Measurements from ENCODE around the gene KCNH6. TPM values are rescaled to one million over a fixed set of nuclear protein-coding genes. Genes with fewer than 3 reads are reported as not detected.

Gene KCNH6
- total RNA-seq, 2 donors from 2014 or later = not detected

DNA sequence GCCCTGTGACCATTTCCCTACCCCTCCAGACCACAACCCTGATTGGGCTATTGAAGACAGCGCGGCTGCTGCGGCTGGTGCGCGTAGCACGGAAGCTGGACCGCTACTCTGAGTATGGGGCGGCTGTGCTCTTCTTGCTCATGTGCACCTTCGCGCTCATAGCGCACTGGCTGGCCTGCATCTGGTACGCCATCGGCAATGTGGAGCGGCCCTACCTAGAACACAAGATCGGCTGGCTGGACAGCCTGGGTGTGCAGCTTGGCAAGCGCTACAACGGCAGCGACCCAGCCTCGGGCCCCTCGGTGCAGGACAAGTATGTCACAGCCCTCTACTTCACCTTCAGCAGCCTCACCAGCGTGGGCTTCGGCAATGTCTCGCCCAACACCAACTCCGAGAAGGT is 12.5 kb downstream of the KCNH6 start:
- Mint-ChIP-seq H3K27me3 (ENCODE audit: low read depth) (peaks cover 37% of the 10 kb centered on the region), H3K4me3 (no peak overlapping the region), H3K9me3 (no peaks in the 10 kb centered on the region), H3K36me3 (ENCODE audit: insufficient read depth in 2 of 2) (no peaks in the 10 kb centered on the region), H3K4me1 (ENCODE audit: low read depth) (peaks cover 6% of the 10 kb centered on the region), H3K27ac (no peak overlapping the region)
- no peak for DNase-seq
- no peak for ATAC-seq (replicated peaks in 1 of 2)

DNA sequence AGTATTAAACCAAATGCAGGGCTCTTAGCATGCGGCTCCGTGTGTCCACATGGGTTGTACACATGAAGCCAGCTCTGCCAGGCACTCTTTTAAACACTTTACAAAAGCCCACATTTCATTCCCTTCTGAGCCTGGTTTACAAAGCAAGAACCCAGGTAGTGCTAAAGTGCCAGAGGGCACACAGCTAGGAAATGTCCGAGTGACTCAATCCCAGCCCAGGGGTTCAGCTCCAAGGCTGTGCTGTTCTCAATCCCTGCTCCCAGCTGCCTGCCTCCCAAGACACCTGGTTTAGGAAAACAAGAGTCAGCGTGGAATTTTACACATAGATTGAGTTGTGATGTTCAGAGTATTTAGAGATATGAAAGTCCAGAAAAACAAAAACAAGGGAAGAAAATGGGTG is 13.8 kb downstream of the KCNH6 start:
- Mint-ChIP-seq H3K27ac (no peak overlapping the region), H3K4me3 (no peak overlapping the region), H3K36me3 (ENCODE audit: insufficient read depth in 2 of 2) (no peaks in the 10 kb centered on the region), H3K4me1 (ENCODE audit: low read depth) (peaks cover 6% of the 10 kb centered on the region), H3K9me3 (no peaks in the 10 kb centered on the region), H3K27me3 (ENCODE audit: low read depth) (peaks cover 37% of the 10 kb centered on the region)
- DNase-seq (no peak), ATAC-seq (replicated peaks in 1 of 2) (no peak)

DNA sequence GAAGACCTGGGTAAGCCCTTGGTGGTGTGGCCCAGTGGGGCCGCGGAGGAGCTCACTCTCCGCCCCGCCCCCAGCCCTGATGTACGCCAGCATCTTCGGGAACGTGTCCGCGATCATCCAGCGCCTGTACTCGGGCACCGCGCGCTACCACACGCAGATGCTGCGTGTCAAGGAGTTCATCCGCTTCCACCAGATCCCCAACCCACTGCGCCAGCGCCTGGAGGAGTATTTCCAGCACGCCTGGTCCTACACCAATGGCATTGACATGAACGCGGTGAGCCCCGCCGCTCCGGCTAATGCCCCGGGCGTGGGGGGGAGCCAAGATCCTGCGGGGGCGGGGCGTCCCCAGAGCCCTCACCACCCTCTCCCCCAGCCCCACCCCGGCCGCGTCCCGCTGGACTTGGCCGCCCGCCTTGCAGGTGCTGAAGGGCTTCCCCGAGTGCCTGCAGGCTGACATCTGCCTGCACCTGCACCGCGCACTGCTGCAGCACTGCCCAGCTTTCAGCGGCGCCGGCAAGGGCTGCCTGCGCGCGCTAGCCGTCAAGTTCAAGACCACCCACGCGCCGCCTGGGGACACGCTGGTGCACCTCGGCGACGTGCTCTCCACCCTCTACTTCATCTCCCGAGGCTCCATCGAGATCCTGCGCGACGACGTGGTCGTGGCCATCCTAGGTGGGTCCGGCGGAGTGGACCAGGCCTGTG is 15.0 kb downstream of the KCNH6 start:
- ATAC-seq (replicated peaks in 1 of 2) = peak; percentile 51 to 63
- H3K27ac Mint-ChIP-seq = no peak overlapping the region
- peak overlapping the region; percentile 46 to 54 for H3K4me3 Mint-ChIP-seq
- no peaks in the 10 kb centered on the region for H3K36me3 Mint-ChIP-seq (ENCODE audit: insufficient read depth in 2 of 2)
- H3K9me3 Mint-ChIP-seq = no peaks in the 10 kb centered on the region
- peaks cover 37% of the 10 kb centered on the region for H3K27me3 Mint-ChIP-seq (ENCODE audit: low read depth)
- DNase-seq = peak; percentile 21 to 29
- H3K4me1 Mint-ChIP-seq (ENCODE audit: low read depth) = peaks cover 6% of the 10 kb centered on the region

DNA sequence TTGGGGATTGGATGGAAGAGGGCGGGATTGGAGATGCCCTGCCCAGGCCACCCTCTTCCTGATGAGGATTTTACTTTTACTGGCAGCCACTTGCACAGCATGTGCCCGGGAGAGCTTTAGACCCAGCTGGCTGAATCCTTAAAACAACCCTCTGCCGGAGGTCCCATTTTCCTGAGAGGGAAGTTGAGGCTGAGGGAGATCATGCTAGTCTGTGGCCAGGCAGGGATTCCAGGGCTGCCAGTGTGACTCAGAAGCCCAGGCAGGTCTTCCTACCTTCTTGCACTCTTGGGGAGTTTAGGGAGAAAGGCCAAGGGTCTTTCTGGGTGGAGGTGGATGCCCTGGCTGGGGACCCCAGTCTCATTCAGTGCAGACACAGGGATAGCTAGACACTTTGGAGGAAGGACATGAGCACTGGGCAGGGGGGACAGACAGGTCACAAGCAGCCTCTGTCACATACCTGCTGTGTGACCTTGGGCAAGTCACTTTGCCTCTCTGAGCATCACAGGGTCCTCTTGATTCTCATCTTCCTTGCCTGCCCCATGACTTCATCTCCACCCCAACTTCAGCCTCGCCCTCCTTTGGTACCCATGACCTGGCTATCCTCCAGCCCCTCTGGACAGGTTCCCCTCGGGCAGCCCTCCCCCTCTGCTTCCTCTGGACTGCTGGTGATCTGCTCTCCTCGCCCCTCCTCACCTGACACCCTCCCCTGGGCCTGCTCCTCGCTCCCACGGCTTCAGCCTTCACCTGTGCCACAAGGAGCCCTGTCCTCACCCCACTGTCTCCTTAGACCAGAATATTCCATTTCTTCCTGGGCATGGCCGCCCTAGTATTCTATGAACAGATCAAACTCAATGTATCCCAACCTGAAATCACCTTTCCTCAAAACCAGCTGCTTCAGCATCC is 15.8 kb downstream of the KCNH6 start:
- H3K36me3 Mint-ChIP-seq (ENCODE audit: insufficient read depth in 2 of 2) = no peaks in the 10 kb centered on the region
- H3K4me3 Mint-ChIP-seq = peak overlapping the region; percentile 46 to 54
- ATAC-seq (replicated peaks in 1 of 2) = no peak

DNA sequence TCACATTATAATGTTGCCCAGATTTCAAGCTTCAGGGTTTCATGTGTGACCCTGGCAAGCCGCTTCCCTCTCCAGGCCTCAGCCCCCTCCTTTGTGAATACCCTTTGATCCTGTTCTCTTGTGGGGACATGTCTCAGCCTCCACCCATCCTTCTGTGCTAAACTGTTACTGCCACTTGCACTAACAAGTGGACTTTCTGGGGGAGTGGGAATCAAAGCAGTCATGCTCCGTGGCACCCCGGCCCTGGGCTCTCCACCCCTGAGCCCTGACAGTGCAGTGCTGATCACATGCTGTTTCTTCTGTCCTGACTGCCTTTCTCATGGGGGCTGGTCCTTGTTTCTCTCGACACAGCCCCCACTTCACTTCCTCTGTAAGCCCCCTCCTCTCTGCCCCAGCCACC is 17.4 kb downstream of the KCNH6 start:
- H3K36me3 Mint-ChIP-seq (ENCODE audit: insufficient read depth in 2 of 2) = no peaks in the 10 kb centered on the region
- H3K4me1 Mint-ChIP-seq (ENCODE audit: low read depth) = peaks cover 6% of the 10 kb centered on the region
- H3K4me3 Mint-ChIP-seq = no peak overlapping the region
- ATAC-seq (replicated peaks in 1 of 2) = no peak
- H3K27ac Mint-ChIP-seq = no peak overlapping the region
- no peaks in the 10 kb centered on the region for H3K9me3 Mint-ChIP-seq
- peaks cover 31% of the 10 kb centered on the region for H3K27me3 Mint-ChIP-seq (ENCODE audit: low read depth)
- no peak for DNase-seq

More for the DNA sequence above, 15.8 kb downstream of the KCNH6 start:
- no peak overlapping the region for H3K27ac Mint-ChIP-seq
- H3K4me1 Mint-ChIP-seq (ENCODE audit: low read depth) = peaks cover 6% of the 10 kb centered on the region
- H3K27me3 Mint-ChIP-seq (ENCODE audit: low read depth) = peaks cover 37% of the 10 kb centered on the region
- H3K9me3 Mint-ChIP-seq = no peaks in the 10 kb centered on the region
- DNase-seq = no peak

DNA sequence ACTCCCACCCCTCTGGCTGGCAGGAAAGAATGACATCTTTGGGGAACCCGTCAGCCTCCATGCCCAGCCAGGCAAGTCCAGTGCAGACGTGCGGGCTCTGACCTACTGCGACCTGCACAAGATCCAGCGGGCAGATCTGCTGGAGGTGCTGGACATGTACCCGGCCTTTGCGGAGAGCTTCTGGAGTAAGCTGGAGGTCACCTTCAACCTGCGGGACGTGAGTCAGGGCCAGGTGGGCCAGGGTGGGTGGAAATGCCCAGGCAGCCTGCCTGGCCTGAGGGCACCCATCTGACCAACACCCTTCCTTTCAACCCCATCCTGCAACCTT is 19.0 kb downstream of the KCNH6 start:
- no peak overlapping the region for H3K27ac Mint-ChIP-seq

DNA sequence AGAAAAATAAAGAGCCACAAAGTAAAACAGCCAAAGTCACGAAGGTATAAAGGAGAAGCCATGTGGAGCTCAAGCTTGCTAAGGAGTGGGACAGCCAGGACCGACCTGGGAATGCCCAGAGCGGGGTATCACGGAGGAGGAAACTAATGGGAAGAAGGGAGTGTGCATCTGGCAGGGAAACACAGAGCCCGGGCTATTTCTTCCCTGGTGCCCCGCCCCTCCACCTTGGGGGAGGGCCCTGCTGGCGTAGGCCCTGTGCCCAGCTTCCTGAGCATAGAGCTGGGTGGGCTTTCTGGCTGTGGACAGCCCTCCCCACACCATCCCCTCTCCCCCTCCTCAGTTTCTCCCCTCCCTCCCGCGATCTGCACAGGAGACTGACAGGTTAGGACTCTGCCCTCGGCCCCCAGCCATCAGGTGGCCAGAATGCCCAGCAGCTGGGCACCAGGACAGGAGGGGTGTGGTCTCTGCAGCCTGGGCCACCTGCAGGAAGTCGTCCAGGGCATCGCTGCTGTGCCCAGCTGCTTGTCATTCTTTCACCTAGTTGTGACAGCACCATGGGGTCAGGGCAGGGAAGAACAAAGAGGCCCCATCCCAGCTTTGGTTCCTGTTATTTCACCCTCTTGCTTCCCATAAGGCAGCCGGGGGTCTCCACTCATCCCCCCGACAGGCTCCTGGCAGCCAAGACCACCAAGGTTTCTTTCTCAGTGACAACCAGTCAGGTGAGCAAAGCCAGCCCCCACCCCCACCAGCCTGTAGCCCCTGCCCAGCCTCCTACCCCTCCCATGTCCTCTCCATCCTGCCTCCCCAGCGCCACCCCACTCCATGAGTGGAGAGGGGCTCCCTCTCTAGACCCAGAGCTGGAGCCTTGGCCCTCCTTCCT is 20.0 kb downstream of the KCNH6 start:
- DNase-seq (no peak), ATAC-seq (replicated peaks in 1 of 2) (no peak)
- Mint-ChIP-seq H3K9me3 (no peaks in the 10 kb centered on the region), H3K36me3 (ENCODE audit: insufficient read depth in 2 of 2) (no peaks in the 10 kb centered on the region), H3K4me3 (no peak overlapping the region), H3K27ac (no peak overlapping the region), H3K27me3 (ENCODE audit: low read depth) (peaks cover 19% of the 10 kb centered on the region), H3K4me1 (ENCODE audit: low read depth) (peaks cover 6% of the 10 kb centered on the region)

More for the DNA sequence above, 19.0 kb downstream of the KCNH6 start:
- ATAC-seq (replicated peaks in 1 of 2) (no peak), DNase-seq (no peak)
- H3K4me3 Mint-ChIP-seq = no peak overlapping the region
- H3K4me1 Mint-ChIP-seq (ENCODE audit: low read depth) = peaks cover 6% of the 10 kb centered on the region
- H3K9me3 Mint-ChIP-seq = no peaks in the 10 kb centered on the region
- H3K27me3 Mint-ChIP-seq (ENCODE audit: low read depth) = peaks cover 27% of the 10 kb centered on the region
- no peaks in the 10 kb centered on the region for H3K36me3 Mint-ChIP-seq (ENCODE audit: insufficient read depth in 2 of 2)

DNA sequence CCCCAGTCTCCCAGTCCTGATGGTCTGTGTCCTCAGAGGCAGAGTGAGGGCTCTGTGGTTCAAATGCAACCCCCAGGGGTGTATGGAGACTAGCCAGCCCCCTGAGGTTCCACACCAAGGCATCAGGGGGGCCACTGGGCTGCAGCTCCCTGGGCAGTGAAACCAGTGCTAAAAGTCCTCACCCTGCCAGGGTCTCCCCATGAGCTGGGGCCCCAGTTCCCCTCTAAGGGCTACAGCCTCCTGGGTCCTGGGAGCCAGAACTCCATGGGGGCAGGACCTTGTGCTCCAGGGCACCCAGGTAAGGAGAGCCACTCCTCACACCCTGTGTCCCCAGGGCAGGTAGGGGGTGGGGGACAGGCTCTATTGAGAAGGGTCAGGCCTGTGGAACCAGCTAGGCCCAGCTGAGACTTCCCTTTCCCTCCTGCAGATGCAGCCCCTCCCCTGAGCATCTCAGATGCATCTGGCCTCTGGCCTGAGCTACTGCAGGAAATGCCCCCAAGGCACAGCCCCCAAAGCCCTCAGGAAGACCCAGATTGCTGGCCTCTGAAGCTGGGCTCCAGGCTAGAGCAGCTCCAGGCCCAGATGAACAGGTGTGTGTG is 20.8 kb downstream of the KCNH6 start:
- no peak overlapping the region for H3K27ac Mint-ChIP-seq
- ATAC-seq (replicated peaks in 1 of 2) (no peak), DNase-seq (no peak)
- H3K27me3 Mint-ChIP-seq (ENCODE audit: low read depth) = peaks cover 12% of the 10 kb centered on the region
- no peaks in the 10 kb centered on the region for H3K9me3 Mint-ChIP-seq
- no peaks in the 10 kb centered on the region for H3K36me3 Mint-ChIP-seq (ENCODE audit: insufficient read depth in 2 of 2)
- H3K4me1 Mint-ChIP-seq (ENCODE audit: low read depth) = no peaks in the 10 kb centered on the region
- no peak overlapping the region for H3K4me3 Mint-ChIP-seq

DNA sequence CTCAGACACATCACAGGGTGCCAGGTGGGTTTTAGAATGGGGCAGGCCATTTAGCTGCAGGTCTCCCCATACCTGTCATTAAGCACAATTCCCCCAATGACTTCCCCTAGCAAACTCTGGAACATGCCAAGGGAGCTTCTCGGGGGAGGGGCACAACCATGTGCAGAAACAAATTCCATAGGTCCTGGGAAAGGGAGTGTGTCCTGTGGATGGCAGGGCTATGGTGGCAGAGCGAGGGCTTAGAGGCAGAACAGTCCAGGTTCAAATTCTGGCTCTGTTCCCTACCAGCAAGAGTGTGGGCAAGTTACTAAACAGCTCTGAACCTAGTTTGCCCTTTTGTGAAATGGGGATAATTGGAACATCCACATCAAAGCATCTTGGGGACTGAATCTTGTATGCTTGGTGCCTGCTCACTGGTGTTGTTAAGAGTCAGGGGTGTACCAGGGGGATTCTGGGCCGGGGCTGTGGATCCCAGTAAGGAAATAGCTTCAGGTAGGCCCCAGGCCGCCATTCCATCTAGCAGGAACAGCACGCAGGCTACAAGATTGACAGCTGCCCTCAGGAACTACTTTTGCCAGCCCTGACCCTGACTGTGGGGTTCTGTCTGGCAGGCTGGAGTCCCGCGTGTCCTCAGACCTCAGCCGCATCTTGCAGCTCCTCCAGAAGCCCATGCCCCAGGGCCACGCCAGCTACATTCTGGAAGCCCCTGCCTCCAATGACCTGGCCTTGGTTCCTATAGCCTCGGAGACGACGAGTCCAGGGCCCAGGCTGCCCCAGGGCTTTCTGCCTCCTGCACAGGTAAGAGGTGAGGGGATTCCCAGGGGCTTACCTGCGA is 21.5 kb downstream of the KCNH6 start:
- DNase-seq (no peak), ATAC-seq (replicated peaks in 1 of 2) (no peak)
- H3K36me3 Mint-ChIP-seq (ENCODE audit: insufficient read depth in 2 of 2) = no peaks in the 10 kb centered on the region
- H3K27ac Mint-ChIP-seq = no peak overlapping the region
- no peaks in the 10 kb centered on the region for H3K9me3 Mint-ChIP-seq
- no peak overlapping the region for H3K4me3 Mint-ChIP-seq
- no peaks in the 10 kb centered on the region for H3K4me1 Mint-ChIP-seq (ENCODE audit: low read depth)
- H3K27me3 Mint-ChIP-seq (ENCODE audit: low read depth) = peaks cover 4% of the 10 kb centered on the region

DNA sequence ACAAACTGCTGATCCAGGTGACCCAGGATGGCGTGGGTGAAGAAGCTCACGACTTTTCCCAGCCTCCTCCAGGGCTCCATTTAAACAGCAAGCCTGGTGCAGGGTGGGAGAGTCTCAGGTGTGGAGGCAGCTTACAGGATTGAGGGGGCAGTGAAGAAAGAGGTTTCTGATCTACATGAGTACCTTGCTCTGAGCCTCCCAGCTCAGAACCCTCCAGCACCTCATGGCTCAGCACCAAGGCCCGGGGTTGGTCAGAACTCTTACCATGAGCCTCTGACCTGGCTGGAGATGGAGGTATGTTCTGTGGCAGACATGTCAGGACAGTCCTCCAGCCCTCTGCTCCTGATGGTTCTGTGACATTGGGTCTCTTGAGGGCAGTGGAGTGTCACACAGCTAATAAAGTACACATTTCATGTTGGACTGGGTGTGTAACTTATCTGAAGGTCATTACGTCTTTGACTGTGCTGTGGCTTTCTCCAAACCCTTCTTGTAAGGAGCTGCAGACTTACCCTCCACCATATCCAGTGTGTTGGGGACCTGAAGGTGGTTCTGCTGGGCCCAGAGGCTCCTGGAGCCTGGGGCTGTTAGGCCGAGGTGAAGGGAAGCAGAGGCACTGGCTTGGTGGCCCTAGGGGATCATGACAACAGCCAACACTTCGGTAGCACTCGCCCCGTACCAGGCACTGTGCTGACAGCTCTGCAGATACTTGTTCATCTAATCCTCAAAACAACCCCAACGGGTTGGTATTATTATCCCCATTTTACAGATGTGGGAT is 23.3 kb downstream of the KCNH6 start:
- peaks cover 3% of the 10 kb centered on the region for H3K4me1 Mint-ChIP-seq (ENCODE audit: low read depth)
- H3K27ac Mint-ChIP-seq = no peak overlapping the region
- H3K9me3 Mint-ChIP-seq = no peaks in the 10 kb centered on the region
- no peak overlapping the region for H3K4me3 Mint-ChIP-seq
- H3K27me3 Mint-ChIP-seq (ENCODE audit: low read depth) = no peaks in the 10 kb centered on the region
- ATAC-seq (replicated peaks in 1 of 2) = no peak
- peaks cover 6 to 8% of the 10 kb centered on the region in 2 donors for H3K36me3 Mint-ChIP-seq (ENCODE audit: insufficient read depth in 2 of 2)
- no peak for DNase-seq

DNA sequence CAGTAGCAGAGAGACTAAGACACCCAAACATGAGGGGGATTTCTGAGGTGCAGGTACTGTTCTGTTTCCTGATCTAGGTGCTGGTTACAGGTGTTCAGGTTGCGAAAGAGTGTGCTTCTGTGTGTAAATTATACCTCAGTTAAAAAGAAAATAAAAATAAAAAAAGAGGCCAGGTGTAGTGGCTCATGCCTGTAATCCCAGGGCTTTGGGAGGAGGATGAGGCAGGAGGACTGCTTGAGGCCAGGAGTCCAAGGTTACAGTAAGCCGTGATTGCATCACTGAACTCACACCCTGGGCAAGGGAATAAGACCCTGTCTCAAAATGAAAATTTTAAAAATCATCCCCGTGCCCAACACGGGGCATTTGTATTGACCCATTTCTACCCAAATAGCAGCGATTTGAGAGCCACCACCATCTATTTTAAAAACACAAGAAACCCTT is 23.9 kb downstream of the KCNH6 start:
- no peaks in the 10 kb centered on the region for H3K9me3 Mint-ChIP-seq
- DNase-seq (no peak), ATAC-seq (replicated peaks in 1 of 2) (no peak)
- H3K27me3 Mint-ChIP-seq (ENCODE audit: low read depth) = no peaks in the 10 kb centered on the region
- H3K4me1 Mint-ChIP-seq (ENCODE audit: low read depth) = peaks cover 9% of the 10 kb centered on the region
- H3K4me3 Mint-ChIP-seq = no peak overlapping the region
- H3K36me3 Mint-ChIP-seq (ENCODE audit: insufficient read depth in 2 of 2) = peaks cover 8% of the 10 kb centered on the region in 2 donors
- H3K27ac Mint-ChIP-seq = no peak overlapping the region

All from activated T-cell treated with anti-CD3 and anti-CD28 coated beads, Interleukin-2, amount 50 U/mL, for 72 hours (primary cell).